HG02623 (cell line): ENCODE data around the gene MINDY4.

Experiments used
- ATAC-seq: cut with Tn5 transposase; IDR thresholded peaks from one replicate; pipeline ENCODE4 v1.9.1; 2021; ENCODE audit warnings: moderate library complexity; ENCODE audit not compliant: unreplicated experiment

The MINDY4 gene

DNA sequence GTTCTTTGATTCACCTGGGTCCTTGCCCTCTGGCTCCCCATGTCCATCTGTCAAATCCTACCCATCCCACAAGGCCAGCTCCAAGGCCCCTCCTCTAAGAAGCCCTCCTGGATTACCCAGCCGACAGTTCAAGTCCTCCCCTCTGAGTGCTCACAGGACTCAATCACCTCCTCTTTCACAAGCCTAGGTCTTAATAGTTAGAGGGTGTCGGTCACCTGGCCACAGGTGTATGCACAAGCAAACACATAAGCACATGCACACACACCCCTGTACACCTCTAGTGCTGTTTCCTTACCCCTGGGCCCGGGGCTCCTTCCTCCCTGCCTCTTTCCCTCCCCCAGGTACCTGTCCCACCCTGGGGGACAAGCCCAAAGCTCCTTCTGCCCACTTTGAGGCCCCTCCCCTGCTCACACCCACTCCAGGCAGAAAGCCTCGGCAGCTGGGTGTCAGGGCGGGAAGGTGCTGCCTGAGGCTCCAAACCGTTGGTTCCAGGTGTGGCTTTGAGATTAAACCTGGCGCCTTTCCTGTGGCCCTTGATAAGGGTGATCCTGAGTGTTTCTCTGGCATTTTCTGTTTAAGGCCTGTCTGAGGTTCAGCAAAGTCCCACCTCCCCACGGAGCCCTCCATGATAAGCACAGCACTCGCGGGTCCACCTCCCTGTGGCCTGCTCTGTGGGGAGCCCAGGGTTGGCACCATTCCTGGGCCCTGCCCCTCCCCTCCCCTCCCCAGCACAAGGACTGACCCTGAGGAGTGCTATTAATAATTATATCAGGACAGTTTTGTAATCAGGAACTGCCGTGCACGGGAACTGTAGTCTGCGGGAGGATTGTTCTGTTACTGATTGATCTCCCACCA is 125.8 kb downstream of the MINDY4 start:
- no peak for ATAC-seq

DNA sequence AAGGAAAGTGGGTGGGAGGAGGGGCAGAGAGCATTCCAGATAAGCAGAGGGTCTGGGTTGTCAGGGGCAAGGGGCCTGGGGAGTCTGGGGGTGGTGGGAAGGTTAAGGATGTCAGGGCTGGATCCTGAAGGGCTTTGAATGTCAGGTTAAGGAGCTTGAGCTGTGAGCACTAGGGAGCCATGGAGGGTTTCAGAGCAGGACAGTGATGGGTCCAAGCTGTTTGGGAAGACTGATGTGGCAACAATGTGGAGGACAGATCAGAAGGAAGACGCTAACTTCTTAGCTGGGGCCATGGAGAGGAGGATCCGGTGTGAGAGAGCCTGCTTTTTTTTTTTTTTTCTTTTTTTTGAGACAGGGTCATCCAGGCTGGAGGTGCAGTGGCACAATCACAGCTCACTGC is 126.6 kb downstream of the MINDY4 start:
- no peak for ATAC-seq

DNA sequence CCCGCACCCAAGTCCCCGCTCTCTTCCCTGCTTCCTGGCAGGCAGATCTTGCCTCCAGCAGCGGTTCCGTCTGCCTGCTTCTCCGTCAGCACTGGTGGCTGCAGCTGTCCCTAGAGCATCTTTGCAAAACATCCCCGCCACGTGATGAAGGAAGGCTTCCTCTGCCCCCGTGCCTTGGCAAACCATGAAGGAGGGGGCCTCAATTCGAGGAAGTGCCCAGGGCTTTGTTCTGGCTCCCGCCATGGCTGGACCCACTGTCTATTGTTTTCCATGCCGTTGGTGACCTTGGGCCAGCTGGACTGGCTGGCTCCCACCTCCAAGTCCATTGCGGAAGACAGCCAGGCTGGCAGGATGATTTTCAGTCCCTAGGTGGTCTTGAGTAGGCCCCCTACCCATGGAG is 127.2 kb downstream of the MINDY4 start:
- no peak for ATAC-seq

- no peak for ATAC-seq
Observed at GRCh38 chr7:30899066-30899465, 127.8 kb downstream of the MINDY4 start.

GRCh38 chr7:30899630-30900029 is 128.4 kb downstream of the MINDY4 start:
- no peak for ATAC-seq

DNA sequence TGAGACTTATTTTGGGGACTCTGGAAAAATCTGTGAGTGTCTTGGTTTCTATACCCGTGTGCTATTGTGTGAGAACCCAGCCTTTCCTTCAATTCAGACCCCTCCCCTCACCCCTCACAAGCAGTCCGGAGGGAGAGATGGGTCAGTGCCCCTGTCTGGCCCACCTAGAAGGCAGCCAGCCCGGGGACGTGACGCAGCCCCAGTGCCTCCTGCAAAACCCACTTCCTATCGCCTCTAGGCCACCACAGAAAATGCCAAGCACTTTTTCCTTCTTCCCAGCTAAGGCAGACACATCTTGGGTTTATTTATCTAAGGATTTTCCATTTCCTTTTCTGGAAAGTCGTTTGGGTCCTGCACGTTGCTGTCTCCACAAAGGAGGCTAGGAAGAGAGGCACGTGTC is 128.8 kb downstream of the MINDY4 start:
- no peak for ATAC-seq

- no peak for ATAC-seq
Observed at GRCh38 chr7:30900803-30901362, 129.7 kb downstream of the MINDY4 start.

DNA sequence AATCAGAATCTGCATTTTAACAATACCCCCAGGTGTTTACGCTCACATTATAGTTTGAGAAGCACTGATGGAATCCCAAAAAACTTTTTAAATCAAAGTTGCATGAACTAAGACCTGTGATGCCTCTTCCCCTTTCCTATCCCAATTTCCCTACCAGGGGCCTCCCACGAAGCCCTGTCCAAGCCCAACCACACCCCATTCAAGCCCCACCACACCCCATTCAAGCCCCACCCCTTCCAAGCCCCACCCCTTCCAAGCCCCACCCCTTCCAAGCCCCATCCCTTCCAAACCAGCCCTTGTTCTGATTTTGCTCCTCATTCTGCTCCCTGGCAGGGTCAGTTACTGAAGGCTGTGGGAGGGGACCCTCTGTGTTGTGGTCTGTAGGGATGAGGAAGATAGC is 130.6 kb downstream of the MINDY4 start:
- ATAC-seq: no peak

DNA sequence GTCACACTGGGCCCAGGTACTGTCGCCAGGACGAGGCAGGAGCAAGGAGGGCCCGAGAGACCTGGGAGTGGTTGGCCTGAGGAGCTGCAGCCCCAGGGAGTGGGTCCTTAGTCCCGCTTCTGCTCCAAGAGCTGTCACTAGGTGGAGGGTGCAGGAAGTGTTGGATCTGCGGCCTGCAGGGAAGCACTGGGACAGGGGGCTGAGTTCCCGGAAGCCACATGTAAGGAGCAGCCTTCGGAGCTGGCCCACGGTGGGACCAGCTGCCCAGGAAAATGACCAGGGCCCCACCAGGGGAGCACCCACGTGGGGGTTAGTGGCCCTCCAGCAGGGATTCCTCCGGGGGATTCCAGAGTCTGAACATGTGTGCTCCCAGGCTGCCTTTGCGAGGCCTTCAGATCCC is 131.2 kb downstream of the MINDY4 start:
- ATAC-seq: no peak

DNA sequence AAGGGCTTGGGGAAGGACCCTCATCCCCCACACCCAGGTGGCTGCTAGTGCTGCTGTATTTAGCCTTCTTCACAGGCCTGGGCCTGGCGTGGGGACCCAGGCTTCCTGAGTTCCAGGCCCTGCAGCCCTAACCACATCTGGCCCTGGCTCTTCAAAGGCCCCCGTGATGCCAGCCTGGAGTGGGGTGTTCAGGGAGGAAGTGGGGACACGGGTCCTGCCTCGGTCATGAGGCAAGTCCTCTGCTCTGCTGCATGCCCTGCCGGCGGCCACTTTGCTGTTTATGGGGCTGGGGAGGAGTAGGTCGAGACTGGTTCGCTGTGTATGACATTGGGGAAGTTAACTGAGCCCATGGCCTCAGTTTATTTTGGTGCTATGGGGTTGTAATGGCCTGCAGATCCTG is 131.9 kb downstream of the MINDY4 start:
- ATAC-seq: no peak

DNA sequence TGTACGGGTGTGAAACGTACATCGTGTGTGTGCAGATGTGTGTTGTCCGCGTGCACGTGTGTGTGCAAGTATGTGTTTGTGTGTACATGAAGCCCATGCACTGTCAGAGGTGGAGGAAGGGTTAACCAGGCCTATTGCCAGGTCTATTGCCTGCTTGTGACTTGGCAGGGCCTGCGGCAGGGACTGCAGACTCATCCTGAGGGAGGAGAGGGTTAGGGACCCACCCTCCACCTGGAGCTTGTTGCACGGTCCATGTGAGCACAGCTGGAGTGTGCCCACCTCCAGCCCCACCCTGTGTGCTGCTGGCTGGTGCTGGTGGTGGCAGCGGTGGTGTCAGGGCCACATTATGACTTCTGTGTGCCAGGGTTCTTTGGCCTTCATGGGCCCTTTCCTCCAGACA is 133.3 kb downstream of the MINDY4 start:
- no peak for ATAC-seq

GRCh38 chr7:30905078-30906012 is 134.1 kb downstream of the MINDY4 start:
- ATAC-seq: no peak

- ATAC-seq: no peak
Observed at GRCh38 chr7:30906014-30906413, 134.8 kb downstream of the MINDY4 start.

- ATAC-seq: no peak
Observed at GRCh38 chr7:30906515-30907240, 135.5 kb downstream of the MINDY4 start.

- no peak for ATAC-seq
Observed at GRCh38 chr7:30907527-30908267, 136.5 kb downstream of the MINDY4 start.

DNA sequence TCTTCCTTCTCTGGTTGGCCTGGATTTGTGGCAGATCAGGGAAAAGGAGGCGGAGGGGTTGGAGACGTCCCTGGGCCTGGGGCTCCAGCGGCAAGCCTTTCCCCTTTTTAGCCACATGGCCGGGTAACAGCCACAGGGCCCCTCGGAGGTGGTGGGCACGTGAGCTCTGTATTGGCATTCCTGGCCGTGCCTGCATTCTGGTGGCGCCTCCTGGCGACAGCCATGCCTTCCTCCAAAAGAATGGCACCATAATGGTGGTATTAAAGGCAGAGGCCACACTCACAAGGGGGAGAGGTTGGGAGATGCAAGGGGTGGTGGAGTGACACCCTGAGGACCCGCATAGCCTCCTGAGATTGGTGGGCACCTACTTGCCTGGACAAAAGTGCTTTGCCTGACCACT is 137.5 kb downstream of the MINDY4 start:
- ATAC-seq: no peak

DNA sequence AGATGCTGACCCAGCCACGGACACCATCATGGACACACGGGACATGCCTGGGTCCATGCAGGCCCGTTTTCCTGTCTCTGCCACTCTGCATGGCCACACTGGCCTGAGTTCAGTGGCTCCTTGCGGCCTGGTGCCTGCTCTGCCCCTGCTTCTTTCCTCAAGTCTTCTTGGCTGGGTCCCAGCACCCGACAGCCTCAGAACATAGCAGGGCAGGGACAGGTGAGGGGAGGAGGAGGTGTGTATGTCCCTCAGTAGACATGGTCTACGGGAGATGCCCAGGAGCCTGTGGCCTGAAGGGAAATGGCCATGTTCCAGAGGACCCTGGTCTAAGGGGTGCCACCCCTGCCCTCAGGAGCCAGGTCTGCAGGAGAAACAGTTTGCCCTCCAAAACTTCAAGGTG is 138.2 kb downstream of the MINDY4 start:
- no peak for ATAC-seq

GRCh38 chr7:30910411-30911073 is 139.3 kb downstream of the MINDY4 start:
- no peak for ATAC-seq

DNA sequence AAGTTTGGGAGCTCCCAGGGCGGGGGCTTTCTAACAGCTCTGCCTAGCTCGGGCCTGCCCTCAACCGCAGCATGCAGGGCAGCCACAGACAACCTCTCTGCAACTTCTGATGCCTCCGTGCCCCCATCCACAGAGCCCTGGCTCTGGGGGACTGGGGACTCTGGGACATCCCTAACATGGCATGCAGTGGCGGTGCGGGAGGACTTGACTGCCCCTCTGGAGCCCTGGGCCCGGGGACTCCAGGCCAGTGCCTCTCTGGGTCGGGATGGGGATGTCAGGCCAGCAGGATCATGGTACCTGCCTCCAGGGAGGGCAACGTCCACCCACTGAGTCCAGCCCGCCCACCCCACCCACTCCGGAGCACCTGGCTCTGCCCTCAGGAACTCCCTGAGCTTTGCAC is 139.9 kb downstream of the MINDY4 start:
- ATAC-seq: no peak

- ATAC-seq: no peak
Observed at GRCh38 chr7:30911561-30911969, 140.3 kb downstream of the MINDY4 start, which contains the start of gene AQP1. Gene AQP1, plus strand, starts transcription at chr7:30911853. Its CDS starts 57 bp downstream, at chr7:30911910.
